Measurements from ENCODE around the gene MED14.
"Not testable (repeated sequence)": the region's sequence is repeated elsewhere in the genome, so short reads cannot be mapped to it uniquely, and the experiment has no call there.

MED14 gene

GRCh38 chrX:40735325-40736169 lies at the start of gene MED14:
TSS of gene MED14 (minus strand) at chrX:40735542. CDS start at chrX:40735412, 130 bp downstream.
- DNase-seq: peak; percentile 50 to 92 (median 80)

DNA sequence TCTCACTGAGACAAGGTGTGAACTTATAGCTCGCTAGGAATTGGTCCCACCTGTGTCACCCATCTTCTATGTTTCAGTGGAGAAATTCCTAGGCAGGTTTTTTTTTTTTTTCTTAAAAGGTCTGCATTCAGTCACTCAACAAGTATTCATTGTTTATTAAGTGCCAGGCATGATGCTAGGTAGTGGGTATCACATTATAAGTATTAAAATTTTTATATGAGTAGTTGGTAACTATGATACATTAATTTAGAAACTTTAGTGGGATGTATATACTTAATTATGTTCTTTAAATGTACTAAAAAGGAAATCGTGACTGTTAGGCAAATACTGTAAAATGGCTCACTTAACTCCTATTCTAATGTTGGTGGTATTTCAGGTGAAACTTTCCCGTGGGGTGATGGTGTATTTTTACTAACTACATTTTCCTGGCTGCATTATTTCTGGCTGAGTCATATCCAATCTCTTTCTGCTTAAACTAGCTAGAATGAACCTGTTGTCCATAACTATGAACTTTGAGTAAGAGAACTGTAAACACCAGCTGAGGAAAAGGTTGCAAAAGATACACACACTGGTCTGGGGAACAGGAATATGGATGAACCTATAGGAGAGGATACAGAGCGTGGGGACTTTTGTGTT lies 49.3 kb upstream of the MED14 start:
- no peak for DNase-seq

DNA sequence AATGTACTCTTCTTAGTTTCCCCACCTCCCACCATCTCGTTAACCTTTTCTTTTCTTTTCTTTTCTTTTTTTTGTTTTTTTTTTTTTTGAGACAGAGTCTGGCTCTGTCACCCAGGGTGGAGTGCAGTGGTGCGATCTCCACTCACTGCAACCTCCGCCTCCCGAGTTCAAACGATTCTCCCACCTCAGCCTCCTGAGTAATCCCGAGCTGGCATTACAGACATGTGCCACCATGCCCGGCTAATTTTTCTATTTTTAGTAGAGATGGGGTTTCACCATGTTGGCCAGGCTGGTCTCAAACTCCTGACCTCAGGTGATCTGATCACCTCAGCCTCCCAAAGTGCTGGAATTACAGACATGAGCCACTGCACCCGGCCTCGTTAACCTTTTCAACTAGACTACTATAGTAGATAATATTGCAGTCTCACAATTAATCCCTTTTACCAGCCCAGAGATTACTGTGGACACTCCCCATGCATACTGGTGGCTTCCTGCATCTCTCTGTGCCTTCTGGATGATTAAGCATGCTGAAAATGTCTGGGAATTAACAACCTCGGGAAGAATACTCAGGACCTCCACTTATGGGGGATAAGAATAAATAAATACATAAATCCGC lies 47.4 kb upstream of the MED14 start:
- DNase-seq: not testable (repeated sequence)

GRCh38 chrX:40780951-40781350 lies 45.6 kb upstream of the MED14 start:
- no peak for DNase-seq

- no peak for DNase-seq
Measured at GRCh38 chrX:40780082-40780481, 44.7 kb upstream of the MED14 start.

DNA sequence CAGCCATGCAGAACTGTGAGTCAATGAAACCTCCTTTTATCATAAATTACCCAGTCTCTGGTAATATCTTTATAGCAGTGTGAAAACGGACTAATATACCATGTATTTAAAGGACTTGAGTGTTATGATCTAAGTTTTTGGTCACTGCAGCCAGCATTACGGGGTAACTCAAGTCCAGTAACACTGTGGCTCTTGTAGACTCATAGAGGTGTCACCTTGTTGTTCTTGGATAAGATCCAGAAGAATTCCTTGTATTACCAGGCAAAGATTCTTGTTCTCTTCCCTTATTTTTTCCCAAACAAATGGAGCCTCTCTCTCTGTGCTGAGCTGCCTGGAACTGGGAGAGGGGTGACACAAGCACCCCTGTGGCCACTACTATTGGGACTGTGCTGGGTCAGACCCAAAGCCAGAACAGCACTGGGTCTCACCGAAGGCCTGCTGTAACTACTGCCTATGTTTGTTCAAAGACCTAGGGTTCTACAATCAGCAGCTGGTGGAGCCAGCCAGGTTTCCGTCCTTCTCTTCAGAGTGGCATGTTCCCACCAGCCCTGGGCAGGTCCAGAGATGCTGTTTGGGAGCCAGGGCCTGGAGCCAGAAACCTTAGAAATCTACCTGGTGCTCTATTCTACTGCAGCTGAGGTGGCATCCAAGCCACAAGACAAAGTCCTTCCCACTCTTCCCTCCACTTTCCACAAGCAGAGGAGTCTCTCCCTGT lies 43.7 kb upstream of the MED14 start:
- no peak for DNase-seq

GRCh38 chrX:40773809-40774208 lies 38.5 kb upstream of the MED14 start:
- no peak for DNase-seq

DNA sequence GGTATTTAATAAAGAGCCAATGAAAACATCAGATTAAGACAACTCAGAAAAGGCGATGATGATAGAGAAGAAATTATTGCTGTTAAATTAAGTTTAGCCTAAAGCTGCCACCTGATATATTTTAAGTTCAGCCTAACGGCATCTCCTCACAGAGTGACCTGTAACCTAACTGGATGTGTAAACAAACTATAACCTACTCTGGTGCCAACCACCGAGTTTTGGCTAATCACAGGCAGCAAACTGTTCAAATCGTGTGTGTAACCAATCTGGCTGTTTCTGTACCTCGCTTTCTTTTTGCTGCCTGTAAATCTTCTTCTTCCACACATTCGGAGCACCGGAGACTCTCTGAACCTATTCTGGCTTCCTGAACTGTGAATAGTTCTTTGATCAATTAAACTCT lies 37.8 kb upstream of the MED14 start:
- no peak for DNase-seq

DNA sequence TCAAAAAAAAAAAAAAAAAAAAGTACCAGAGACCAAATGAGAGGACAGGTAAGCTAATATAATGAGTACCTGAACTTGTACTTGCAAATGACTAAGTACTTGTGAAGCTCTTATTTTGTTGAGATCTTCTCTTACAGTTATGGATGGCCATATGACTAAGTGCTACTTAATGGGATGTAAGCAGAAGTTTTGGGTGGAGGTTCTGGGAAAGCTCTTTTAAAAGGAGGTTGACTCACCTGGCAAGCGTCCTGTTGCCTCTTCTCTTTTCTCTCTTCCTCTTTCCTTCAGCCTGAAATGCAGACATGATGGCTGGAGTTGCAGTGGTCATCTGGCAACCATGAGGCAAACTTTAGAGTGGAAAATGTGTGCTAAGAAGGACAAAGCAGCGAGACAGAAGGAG lies 36.9 kb upstream of the MED14 start:
- DNase-seq: no peak

GRCh38 chrX:40761762-40762161 lies 26.4 kb upstream of the MED14 start:
- DNase-seq: no peak

- no peak for DNase-seq
Measured at GRCh38 chrX:40759374-40759773, 24.0 kb upstream of the MED14 start.

- no peak for DNase-seq
Measured at GRCh38 chrX:40757058-40757457, 21.7 kb upstream of the MED14 start.

DNA sequence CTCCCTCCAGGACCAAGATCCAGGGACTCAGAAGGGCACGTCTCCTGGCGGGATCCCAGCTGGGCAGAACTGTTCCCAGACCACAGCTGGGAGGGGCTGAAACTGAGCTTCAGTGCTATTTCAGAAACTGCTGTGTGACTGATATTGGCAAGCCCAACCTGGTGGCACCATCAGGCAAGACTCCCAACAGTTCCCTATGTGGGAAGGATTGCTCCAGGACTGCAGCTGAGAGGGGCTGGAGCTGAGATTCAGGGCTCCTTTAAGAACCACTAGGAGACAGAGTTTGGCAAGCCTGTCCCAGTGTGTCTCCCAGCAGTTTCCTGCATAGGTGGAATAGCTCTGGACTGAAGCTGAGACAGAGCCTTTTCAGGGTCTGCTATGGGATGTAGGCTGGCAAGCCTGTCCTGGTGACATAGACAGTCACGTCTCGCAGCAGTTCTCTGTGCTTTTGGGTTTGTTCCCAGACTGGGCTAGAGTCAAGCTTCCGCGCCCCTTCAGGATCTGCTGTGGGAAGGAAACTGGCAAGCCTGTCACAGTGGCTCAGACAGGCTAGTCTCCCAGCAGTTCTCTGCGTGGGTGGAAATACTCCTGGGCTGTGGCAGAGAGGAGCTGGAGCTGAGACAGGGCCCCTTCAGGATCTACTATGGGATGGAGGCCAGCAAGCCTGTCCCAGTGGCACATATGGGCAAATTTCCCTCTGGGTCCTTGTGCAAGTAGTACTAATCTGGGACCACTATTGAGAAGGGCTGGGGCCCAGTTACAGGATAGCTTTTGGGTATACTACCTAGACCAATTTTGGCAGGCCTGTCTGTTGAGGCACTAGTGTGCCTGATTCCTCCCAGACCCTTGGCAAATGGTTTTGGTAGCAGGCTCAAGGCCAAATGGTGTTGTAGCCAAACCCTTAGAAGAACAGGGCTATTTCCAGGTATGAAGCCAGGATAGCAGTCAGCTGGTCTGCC lies 20.2 kb upstream of the MED14 start:
- DNase-seq: no peak

- no peak for DNase-seq
Measured at GRCh38 chrX:40749681-40750494, 14.5 kb upstream of the MED14 start.

GRCh38 chrX:40748977-40749376 lies 13.6 kb upstream of the MED14 start:
- DNase-seq: no peak

GRCh38 chrX:40746521-40746920 lies 11.2 kb upstream of the MED14 start:
- no peak for DNase-seq

DNA sequence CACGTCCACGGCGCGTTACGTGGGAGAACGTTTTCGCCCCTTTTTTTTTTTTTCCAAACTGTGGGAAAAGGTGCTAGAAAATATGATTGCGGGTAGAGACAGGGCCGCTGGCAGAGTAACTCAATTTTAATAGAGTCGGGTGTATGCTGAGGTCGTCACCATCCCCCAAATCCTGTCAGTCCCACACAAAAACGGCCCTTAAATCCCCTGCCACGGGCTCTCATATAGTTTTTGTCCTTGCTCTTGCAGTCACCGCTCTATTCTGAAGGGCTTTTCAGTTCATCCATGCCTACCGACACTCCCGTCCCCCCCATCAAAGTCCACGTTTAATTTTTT lies 796 bp upstream of the MED14 start:
- no peak for DNase-seq

- peak in 1 of 4 experiments; percentile 47 for DNase-seq
Measured at GRCh38 chrX:40734971-40735324, 394 bp downstream of the MED14 start.

- no peak for DNase-seq
Measured at GRCh38 chrX:40733706-40734105, 1.6 kb downstream of the MED14 start.

DNA sequence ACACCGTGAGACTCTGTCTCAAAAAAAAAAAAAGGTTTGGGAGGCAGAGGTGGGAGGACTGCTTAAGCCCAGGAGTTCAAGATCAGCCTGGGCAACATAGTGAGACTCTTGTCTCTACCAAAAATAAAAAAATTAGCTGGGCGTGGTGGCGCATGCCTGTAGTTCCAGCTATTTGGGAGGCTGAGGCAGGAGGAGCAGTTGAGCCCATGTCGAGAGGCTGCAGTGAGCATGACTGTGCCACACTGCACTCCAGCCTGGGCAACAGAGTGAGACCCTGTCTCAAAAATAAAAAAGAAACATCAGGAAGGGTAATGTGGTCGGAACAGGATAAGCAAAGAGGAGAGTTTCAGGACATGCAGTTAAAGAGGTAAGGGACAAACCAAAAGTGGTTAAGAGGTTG lies 2.8 kb downstream of the MED14 start:
- not testable (repeated sequence) for DNase-seq
